PFSK-1 (cell line): ENCODE results near the gene IL5.

Experiments used
- FOXP2 ChIP-seq: optimal IDR thresholded peaks from 2 replicates; pipeline ENCODE3; 2011; ENCODE audit warnings: borderline replicate concordance, control low read depth, inconsistent platforms; ENCODE audit not compliant: insufficient read depth; ENCODE audit errors: extremely low read length, extremely low read depth
- POLR2AphosphoS5 ChIP-seq: IDR thresholded peaks from 2 replicates; pipeline ENCODE4 v1.6.1; 2012; ENCODE audit warnings: low read depth, mild to moderate bottlenecking, control low read depth, low read length, moderate library complexity
- REST ChIP-seq, 2 experiments: IDR thresholded peaks; 2 replicates each; pipeline versions ENCODE4 v1.6.1 to v1.8.0; 2011 to 2012; ENCODE audit warnings: low read depth in 2 of 2, low read length in 2 of 2, control low read depth in 1 of 2, inconsistent platforms in 1 of 2, mild to moderate bottlenecking in 1 of 2, moderate library complexity in 1 of 2; ENCODE audit not compliant: insufficient read depth in 1 of 2
- SIN3A ChIP-seq: IDR thresholded peaks from 2 replicates; pipeline ENCODE4 v1.6.1; 2012; ENCODE audit warnings: mild to moderate bottlenecking, low read length, moderate library complexity, borderline replicate concordance; ENCODE audit not compliant: insufficient read depth
- TAF1 ChIP-seq: IDR thresholded peaks from 2 replicates; pipeline ENCODE4 v1.6.1; 2012; ENCODE audit warnings: low read length, control low read depth, borderline replicate concordance; ENCODE audit not compliant: insufficient read depth

The IL5 gene

GRCh38 chr5:132506094-132506692, 37.1 kb downstream of the IL5 start:
- no peak for TF ChIP-seq SIN3A
- TF ChIP-seq POLR2AphosphoS5, result no peak
- no peak for TF ChIP-seq REST (IDR thresholded peaks at IDR 0.05; ENCODE audit: insufficient read depth in 1 of 2, low read depth in 2 of 2, low read length in 2 of 2)
- TF ChIP-seq TAF1, result no peak
- TF ChIP-seq FOXP2, result no peak

GRCh38 chr5:132505641-132506040, 37.7 kb downstream of the IL5 start:
- TF ChIP-seq SIN3A, result no peak
- no peak for TF ChIP-seq POLR2AphosphoS5
- TF ChIP-seq REST (IDR thresholded peaks at IDR 0.05; ENCODE audit: insufficient read depth in 1 of 2, low read depth in 2 of 2, low read length in 2 of 2), result no peak
- no peak for TF ChIP-seq FOXP2
- TF ChIP-seq TAF1, result no peak

GRCh38 chr5:132504746-132505145, 38.6 kb downstream of the IL5 start:
- TF ChIP-seq TAF1 (no peak), POLR2AphosphoS5 (no peak), SIN3A (no peak), FOXP2 (no peak), REST (IDR thresholded peaks at IDR 0.05; ENCODE audit: insufficient read depth in 1 of 2, low read depth in 2 of 2, low read length in 2 of 2) (no peak)

- no peak for TF ChIP-seq TAF1
- no peak for TF ChIP-seq POLR2AphosphoS5
- no peak for TF ChIP-seq FOXP2
- no peak for TF ChIP-seq REST (IDR thresholded peaks at IDR 0.05; ENCODE audit: insufficient read depth in 1 of 2, low read depth in 2 of 2, low read length in 2 of 2)
- no peak for TF ChIP-seq SIN3A
Observed at GRCh38 chr5:132503244-132503643, 40.1 kb downstream of the IL5 start.
